ENCODE measurements around the gene MORN1.

MORN1 gene

GRCh38 chr1:2290595-2291510 lies 100.5 kb downstream of the MORN1 start:
- no peak overlapping the region for H2BK5ac ChIP-seq (ENCODE audit: low read depth, low read length, poor library complexity, severe bottlenecking)
- no peak overlapping the region for H2BK12ac ChIP-seq (ENCODE audit: low read length in 2 of 2)
- no peak overlapping the region for H2BK120ac ChIP-seq (ENCODE audit: low read depth, low read length)
- H3K79me1 ChIP-seq (replicated peaks; ENCODE audit: low read length, poor library complexity, severe bottlenecking): peaks cover 4% of the 10 kb centered on the region
- H3K4me2 ChIP-seq (ENCODE audit: low read length, poor library complexity, severe bottlenecking): no peak overlapping the region
- no peaks in the 10 kb centered on the region for H3K9me3 ChIP-seq (ENCODE audit: control insufficient read depth, low read length)
- H4K8ac ChIP-seq (ENCODE audit: low read length): peak overlapping the region; percentile 22
- H2BK15ac ChIP-seq (ENCODE audit: low read depth, poor library complexity, severe bottlenecking): peak overlapping the region; percentile 41
- H3K23ac ChIP-seq (ENCODE audit: low read length in 2 of 2): no peak overlapping the region
- no peak overlapping the region for H3K4ac ChIP-seq (ENCODE audit: low read depth in 1 of 2, low read length in 2 of 2)
- 85% methylated on average over 40 of the region's 41 CpGs for WGBS
- peak overlapping the region; percentile 65 for H3K27ac ChIP-seq (ENCODE audit: low read length, poor library complexity, severe bottlenecking)
- no peak overlapping the region for H3K14ac ChIP-seq (ENCODE audit: low read length in 2 of 2)
- H3K27me3 ChIP-seq (ENCODE audit: control insufficient read depth in 1 of 2, insufficient read depth in 1 of 2, low read length in 2 of 2): no peaks in the 10 kb centered on the region
- peaks cover 71% of the 10 kb centered on the region for H3K4me1 ChIP-seq (ENCODE audit: control insufficient read depth, insufficient read depth, low read depth, low read length)
- H4K91ac ChIP-seq (ENCODE audit: low read length): no peak overlapping the region
- DNase-seq: peak; percentile 83
- H3K18ac ChIP-seq (ENCODE audit: low read depth in 1 of 2, low read length in 2 of 2): peak overlapping the region in 1 of 2 experiments; percentile 25
- H2AFZ ChIP-seq (ENCODE audit: low read depth, low read length): no peak overlapping the region
- peak overlapping the region; percentile 46 for H2AK5ac ChIP-seq (ENCODE audit: low read length, severe bottlenecking)
- peak overlapping the region; percentile 84 for H3K9ac ChIP-seq (ENCODE audit: low read length)
- peaks cover 0 to 29% of the 10 kb centered on the region in 2 experiments for H3K36me3 ChIP-seq (ENCODE audit: control insufficient read depth in 1 of 2, insufficient read depth in 2 of 2, low read depth in 1 of 2, low read length in 2 of 2)
- H3K4me3 ChIP-seq (ENCODE audit: insufficient read depth in 1 of 2, low read depth in 1 of 2, low read length in 2 of 2): peak overlapping the region in 1 of 2 experiments; percentile 75

- no peaks in the 10 kb centered on the region for H3K27me3 ChIP-seq (ENCODE audit: control insufficient read depth in 1 of 2, insufficient read depth in 1 of 2, low read length in 2 of 2)
- no peak for DNase-seq
- H3K4me2 ChIP-seq (ENCODE audit: low read length, poor library complexity, severe bottlenecking): no peak overlapping the region
- H3K18ac ChIP-seq (ENCODE audit: low read depth in 1 of 2, low read length in 2 of 2): peak overlapping the region in 1 of 2 experiments; percentile 64
- peaks cover 66% of the 10 kb centered on the region for H3K4me1 ChIP-seq (ENCODE audit: control insufficient read depth, insufficient read depth, low read depth, low read length)
- H4K8ac ChIP-seq (ENCODE audit: low read length): peak overlapping the region; percentile 56
- 79% methylated on average over 7 of the region's 7 CpGs for WGBS
- no peak overlapping the region for H2BK5ac ChIP-seq (ENCODE audit: low read depth, low read length, poor library complexity, severe bottlenecking)
- no peak overlapping the region for H2AK5ac ChIP-seq (ENCODE audit: low read length, severe bottlenecking)
- H3K27ac ChIP-seq (ENCODE audit: low read length, poor library complexity, severe bottlenecking): peak overlapping the region; percentile 6
- no peak overlapping the region for H2AFZ ChIP-seq (ENCODE audit: low read depth, low read length)
- H3K4ac ChIP-seq (ENCODE audit: low read depth in 1 of 2, low read length in 2 of 2): peak overlapping the region in 1 of 2 experiments; percentile 46
- H2BK120ac ChIP-seq (ENCODE audit: low read depth, low read length): no peak overlapping the region
- H3K14ac ChIP-seq (ENCODE audit: low read length in 2 of 2): no peak overlapping the region
- H3K4me3 ChIP-seq (ENCODE audit: insufficient read depth in 1 of 2, low read depth in 1 of 2, low read length in 2 of 2): peak overlapping the region in 1 of 2 experiments; percentile 75
- peaks cover 0 to 26% of the 10 kb centered on the region in 2 experiments for H3K36me3 ChIP-seq (ENCODE audit: control insufficient read depth in 1 of 2, insufficient read depth in 2 of 2, low read depth in 1 of 2, low read length in 2 of 2)
- no peak overlapping the region for H2BK12ac ChIP-seq (ENCODE audit: low read length in 2 of 2)
- H3K9me3 ChIP-seq (ENCODE audit: control insufficient read depth, low read length): no peaks in the 10 kb centered on the region
- no peak overlapping the region for H2BK15ac ChIP-seq (ENCODE audit: low read depth, poor library complexity, severe bottlenecking)
- H3K79me1 ChIP-seq (replicated peaks; ENCODE audit: low read length, poor library complexity, severe bottlenecking): peaks cover 4% of the 10 kb centered on the region
- no peak overlapping the region for H3K23ac ChIP-seq (ENCODE audit: low read length in 2 of 2)
- peak overlapping the region; percentile 94 for H4K91ac ChIP-seq (ENCODE audit: low read length)
- H3K9ac ChIP-seq (ENCODE audit: low read length): peak overlapping the region; percentile 70
These were observed 101.2 kb downstream of the MORN1 start for GRCh38 chr1:2290171-2290578.

- Histone ChIP-seq H3K79me1 (replicated peaks; ENCODE audit: low read length, poor library complexity, severe bottlenecking) (peaks cover 4% of the 10 kb centered on the region), H2AFZ (ENCODE audit: low read depth, low read length) (no peak overlapping the region), H3K4me2 (ENCODE audit: low read length, poor library complexity, severe bottlenecking) (no peak overlapping the region), H3K9ac (ENCODE audit: low read length) (peak overlapping the region; percentile 70), H2AK5ac (ENCODE audit: low read length, severe bottlenecking) (no peak overlapping the region), H3K18ac (ENCODE audit: low read depth in 1 of 2, low read length in 2 of 2) (peak overlapping the region; percentile 64 to 67), H4K8ac (ENCODE audit: low read length) (peak overlapping the region; percentile 35), H3K27ac (ENCODE audit: low read length, poor library complexity, severe bottlenecking) (no peak overlapping the region), H2BK120ac (ENCODE audit: low read depth, low read length) (no peak overlapping the region), H3K27me3 (ENCODE audit: control insufficient read depth in 1 of 2, insufficient read depth in 1 of 2, low read length in 2 of 2) (no peaks in the 10 kb centered on the region), H3K14ac (ENCODE audit: low read length in 2 of 2) (peak overlapping the region; percentile 29 to 77), H3K4ac (ENCODE audit: low read depth in 1 of 2, low read length in 2 of 2) (peak overlapping the region in 1 of 2 experiments; percentile 74), H2BK15ac (ENCODE audit: low read depth, poor library complexity, severe bottlenecking) (no peak overlapping the region), H3K4me1 (ENCODE audit: control insufficient read depth, insufficient read depth, low read depth, low read length) (peaks cover 63% of the 10 kb centered on the region), H2BK12ac (ENCODE audit: low read length in 2 of 2) (peak overlapping the region in 1 of 2 experiments; percentile 49), H3K23ac (ENCODE audit: low read length in 2 of 2) (peak overlapping the region; percentile 46 to 62), H3K9me3 (ENCODE audit: control insufficient read depth, low read length) (no peaks in the 10 kb centered on the region), H2BK5ac (ENCODE audit: low read depth, low read length, poor library complexity, severe bottlenecking) (no peak overlapping the region), H3K36me3 (ENCODE audit: control insufficient read depth in 1 of 2, insufficient read depth in 2 of 2, low read depth in 1 of 2, low read length in 2 of 2) (peaks cover 0 to 27% of the 10 kb centered on the region in 2 experiments), H3K4me3 (ENCODE audit: insufficient read depth in 1 of 2, low read depth in 1 of 2, low read length in 2 of 2) (peak overlapping the region in 1 of 2 experiments; percentile 75), H4K91ac (ENCODE audit: low read length) (peak overlapping the region; percentile 94)
- 72% methylated on average over 7 of the region's 9 CpGs for WGBS
- no peak for DNase-seq
These were observed 101.7 kb downstream of the MORN1 start for GRCh38 chr1:2289607-2290006.

- Histone ChIP-seq H3K4me3 (ENCODE audit: insufficient read depth in 1 of 2, low read depth in 1 of 2, low read length in 2 of 2) (no peak overlapping the region), H3K9me3 (ENCODE audit: control insufficient read depth, low read length) (no peaks in the 10 kb centered on the region), H2BK5ac (ENCODE audit: low read depth, low read length, poor library complexity, severe bottlenecking) (no peak overlapping the region), H2AK5ac (ENCODE audit: low read length, severe bottlenecking) (no peak overlapping the region), H3K18ac (ENCODE audit: low read depth in 1 of 2, low read length in 2 of 2) (no peak overlapping the region), H2BK12ac (ENCODE audit: low read length in 2 of 2) (no peak overlapping the region), H3K27me3 (ENCODE audit: control insufficient read depth in 1 of 2, insufficient read depth in 1 of 2, low read length in 2 of 2) (no peaks in the 10 kb centered on the region), H3K4ac (ENCODE audit: low read depth in 1 of 2, low read length in 2 of 2) (no peak overlapping the region), H4K91ac (ENCODE audit: low read length) (no peak overlapping the region), H2AFZ (ENCODE audit: low read depth, low read length) (no peak overlapping the region), H3K79me1 (replicated peaks; ENCODE audit: low read length, poor library complexity, severe bottlenecking) (peaks cover 6% of the 10 kb centered on the region), H3K23ac (ENCODE audit: low read length in 2 of 2) (no peak overlapping the region), H4K8ac (ENCODE audit: low read length) (no peak overlapping the region), H3K4me2 (ENCODE audit: low read length, poor library complexity, severe bottlenecking) (no peak overlapping the region), H3K27ac (ENCODE audit: low read length, poor library complexity, severe bottlenecking) (no peak overlapping the region), H3K36me3 (ENCODE audit: control insufficient read depth in 1 of 2, insufficient read depth in 2 of 2, low read depth in 1 of 2, low read length in 2 of 2) (peaks cover 0 to 27% of the 10 kb centered on the region in 2 experiments), H3K4me1 (ENCODE audit: control insufficient read depth, insufficient read depth, low read depth, low read length) (peaks cover 60% of the 10 kb centered on the region), H3K9ac (ENCODE audit: low read length) (no peak overlapping the region), H2BK15ac (ENCODE audit: low read depth, poor library complexity, severe bottlenecking) (peak overlapping the region; percentile 34), H3K14ac (ENCODE audit: low read length in 2 of 2) (no peak overlapping the region), H2BK120ac (ENCODE audit: low read depth, low read length) (no peak overlapping the region)
- DNase-seq: no peak
- 97% methylated on average over 19 of the region's 20 CpGs for WGBS
These were observed 102.4 kb downstream of the MORN1 start for GRCh38 chr1:2288816-2289536.
